Activated CD8-positive, alpha-beta T cell treated with anti-CD3 and anti-CD28 coated beads for 36 hours (primary cell): ENCODE measurements around the gene F8. TPM values are rescaled to one million over a fixed set of nuclear protein-coding genes. Genes with fewer than 3 reads are reported as not detected.

Experiments
- ATAC-seq: fragments of 200-7000 bp; cut with Tn5 transposase; one replicate; pipeline ENCODE4 v1.10.0; 2021; ENCODE audit warnings: mild to moderate bottlenecking, moderate library complexity
- CTCF ChIA-PET: fragments of 350-600 bp; sonication (Branson Sonifier 250); formaldehyde crosslinking; loops from one replicate; lab custom pipeline; 2021; ENCODE audit warnings: antibody characterized with exemption; lab: Charles Lee
- POLR2A ChIA-PET: fragments of 350-600 bp; sonication (Branson Sonifier 250); formaldehyde crosslinking; loops from one replicate; lab custom pipeline; 2021; ENCODE audit warnings: antibody characterized with exemption; lab: Charles Lee
- DNase-seq: peaks from one replicate; pipeline ENCODE4 v3.0.0-alpha.2; 2020
- H3K27ac Mint-ChIP-seq: one replicate; pipeline ENCODE4 v1.8.0; 2021; ENCODE audit warnings: mild to moderate bottlenecking, mixed read lengths
- H3K27me3 Mint-ChIP-seq: one replicate; pipeline ENCODE4 v1.8.0; 2021; ENCODE audit warnings: mixed read lengths
- H3K36me3 Mint-ChIP-seq: one replicate; pipeline ENCODE4 v1.8.0; 2021; ENCODE audit warnings: low read depth, mixed read lengths
- H3K4me1 Mint-ChIP-seq: one replicate; pipeline ENCODE4 v1.8.0; 2021; ENCODE audit warnings: low read depth, mixed read lengths
- H3K4me3 Mint-ChIP-seq: one replicate; pipeline ENCODE4 v1.8.0; 2021; ENCODE audit warnings: mild to moderate bottlenecking, moderate library complexity, mixed read lengths
- H3K9me3 Mint-ChIP-seq: one replicate; pipeline ENCODE4 v1.8.0; 2021; ENCODE audit warnings: mixed read lengths
- intact Hi-C: fragments of 100-400 bp; cut with micrococcal nuclease; formaldehyde crosslinking; loops from one replicate; pipeline ENCODE4 v1.10.0; 2022
- total RNA-seq, 2 experiments: library from RNA; stranded (reverse); gene quantifications; one replicate each; pipeline ENCODE4 v1.2.3, GENCODE V29; 2021
- TF ChIP-seq, protein P1 (sequence below): fragments of 200-600 bp; IDR thresholded peaks from one replicate; pipeline ENCODE4 v1.8.0; 2022; ENCODE audit warnings: antibody characterized with exemption, mild to moderate bottlenecking

The F8 gene
- total RNA-seq, 2 experiments from 2014 or later, result 4.1 to 4.4 TPM

DNA sequence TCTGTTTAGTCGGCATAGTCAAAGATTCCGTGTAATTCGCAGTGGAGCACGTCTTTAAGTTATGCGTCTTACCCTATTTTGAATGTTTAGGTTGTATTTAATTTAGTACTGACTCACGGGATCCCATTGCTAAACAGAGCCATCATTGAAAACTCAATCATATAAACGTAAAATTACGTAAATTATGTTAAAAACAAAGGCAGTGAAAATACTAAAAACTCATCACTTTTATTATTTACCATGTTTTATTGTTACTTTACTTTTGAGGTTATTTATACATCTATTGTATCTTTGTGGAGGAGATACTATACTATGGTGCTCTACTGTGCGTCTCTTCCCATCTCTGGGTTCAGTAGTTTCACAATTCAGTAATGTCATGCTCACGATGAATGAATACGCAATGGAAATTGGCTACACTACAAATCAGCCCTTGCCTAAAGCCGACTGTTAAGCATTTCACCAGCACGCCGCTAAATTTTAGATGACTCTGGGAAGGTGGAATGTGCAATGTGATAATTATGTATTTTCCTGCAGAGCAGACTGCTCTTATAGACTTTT, 5.1 kb upstream of the F8 start:
- intact Hi-C loops, result no loop called here

DNA sequence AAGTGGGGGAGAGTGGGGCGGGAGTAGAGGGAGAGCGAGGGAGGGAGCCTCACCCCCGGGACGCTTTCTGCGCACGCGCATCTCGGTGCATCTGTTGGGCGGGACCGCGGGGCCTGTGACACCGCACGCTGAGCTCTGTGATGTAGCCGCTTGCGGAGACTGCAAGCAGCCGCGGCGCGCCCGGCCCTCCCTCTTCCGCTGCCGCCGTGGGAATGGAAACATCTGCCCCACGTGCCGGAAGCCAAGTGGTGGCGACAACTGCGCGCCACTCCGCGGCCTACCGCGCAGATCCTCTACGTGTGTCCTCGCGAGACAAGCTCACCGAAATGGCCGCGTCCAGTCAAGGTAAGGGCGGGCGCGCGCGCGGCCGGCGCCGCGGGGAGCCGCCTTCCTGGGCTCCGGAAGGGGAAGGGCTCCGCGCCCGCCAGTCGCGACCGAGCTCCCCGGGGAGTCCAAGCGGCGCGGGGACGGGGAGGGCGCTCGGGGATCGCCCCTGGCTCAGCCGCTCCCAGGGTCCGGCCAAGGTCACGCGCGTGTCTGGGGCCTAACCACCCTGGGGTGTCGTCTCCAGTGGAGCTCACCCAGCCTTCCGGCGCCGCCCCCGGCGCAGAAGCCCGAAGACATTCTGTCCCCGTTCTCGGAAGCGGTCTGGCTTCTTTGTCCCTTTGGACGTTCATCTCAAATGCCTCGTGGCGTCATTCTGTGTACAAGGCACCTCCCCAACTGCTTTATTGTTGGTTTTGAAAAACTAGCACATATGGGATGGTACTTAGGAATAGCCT, 4.4 kb upstream of the F8 start, which contains the start of gene FUNDC2:
TSS of gene FUNDC2 (plus strand) at position 118 of the 782 bp plus-strand sequence. CDS start at position 213, 95 bp downstream.
- DNase-seq (peak; percentile 93), ATAC-seq (peak; percentile 87)
- ChIA-PET POLR2A (no interaction called here), CTCF (interaction anchor here (1.4 kb wide), 1 partner anchor 22 kb away, joined by 3 read pairs; no protein-coding TSS in a partner anchor)
- H3K27ac Mint-ChIP-seq, result peak within 1 kb of the TSS; percentile 95
- intact Hi-C loops, result no loop called here
- H3K9me3 Mint-ChIP-seq, result no peaks in the 10 kb centered on the region
- H3K36me3 Mint-ChIP-seq, result no peaks in the 10 kb centered on the region
- peak within 1 kb of the TSS; percentile 85 for H3K4me3 Mint-ChIP-seq
- peaks cover 25% of the 10 kb centered on the region for H3K4me1 Mint-ChIP-seq
- TF ChIP-seq, protein P1, sequence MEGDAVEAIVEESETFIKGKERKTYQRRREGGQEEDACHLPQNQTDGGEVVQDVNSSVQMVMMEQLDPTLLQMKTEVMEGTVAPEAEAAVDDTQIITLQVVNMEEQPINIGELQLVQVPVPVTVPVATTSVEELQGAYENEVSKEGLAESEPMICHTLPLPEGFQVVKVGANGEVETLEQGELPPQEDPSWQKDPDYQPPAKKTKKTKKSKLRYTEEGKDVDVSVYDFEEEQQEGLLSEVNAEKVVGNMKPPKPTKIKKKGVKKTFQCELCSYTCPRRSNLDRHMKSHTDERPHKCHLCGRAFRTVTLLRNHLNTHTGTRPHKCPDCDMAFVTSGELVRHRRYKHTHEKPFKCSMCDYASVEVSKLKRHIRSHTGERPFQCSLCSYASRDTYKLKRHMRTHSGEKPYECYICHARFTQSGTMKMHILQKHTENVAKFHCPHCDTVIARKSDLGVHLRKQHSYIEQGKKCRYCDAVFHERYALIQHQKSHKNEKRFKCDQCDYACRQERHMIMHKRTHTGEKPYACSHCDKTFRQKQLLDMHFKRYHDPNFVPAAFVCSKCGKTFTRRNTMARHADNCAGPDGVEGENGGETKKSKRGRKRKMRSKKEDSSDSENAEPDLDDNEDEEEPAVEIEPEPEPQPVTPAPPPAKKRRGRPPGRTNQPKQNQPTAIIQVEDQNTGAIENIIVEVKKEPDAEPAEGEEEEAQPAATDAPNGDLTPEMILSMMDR, result no peak
- H3K27me3 Mint-ChIP-seq, result no peaks in the 10 kb centered on the region

More for the DNA sequence above, 5.1 kb upstream of the F8 start:
- H3K4me3 Mint-ChIP-seq, result peak overlapping the region; percentile 85
- DNase-seq (peak; percentile 26), ATAC-seq (peak; percentile 34)
- no peaks in the 10 kb centered on the region for H3K27me3 Mint-ChIP-seq
- ChIA-PET CTCF (interaction anchor here (1.1 to 1.4 kb wide), 2 partner anchors 21 to 29 kb away, joined by 3 read pairs; no protein-coding TSS in a partner anchor), POLR2A (interaction anchor here (1.1 kb wide), 1 partner anchor 10 kb away, joined by 3 read pairs; no protein-coding TSS in a partner anchor)
- H3K27ac Mint-ChIP-seq, result peak overlapping the region; percentile 95
- peaks cover 25% of the 10 kb centered on the region for H3K4me1 Mint-ChIP-seq
- TF ChIP-seq, protein P1, result no peak
- H3K9me3 Mint-ChIP-seq, result no peaks in the 10 kb centered on the region
- H3K36me3 Mint-ChIP-seq, result no peaks in the 10 kb centered on the region

DNA sequence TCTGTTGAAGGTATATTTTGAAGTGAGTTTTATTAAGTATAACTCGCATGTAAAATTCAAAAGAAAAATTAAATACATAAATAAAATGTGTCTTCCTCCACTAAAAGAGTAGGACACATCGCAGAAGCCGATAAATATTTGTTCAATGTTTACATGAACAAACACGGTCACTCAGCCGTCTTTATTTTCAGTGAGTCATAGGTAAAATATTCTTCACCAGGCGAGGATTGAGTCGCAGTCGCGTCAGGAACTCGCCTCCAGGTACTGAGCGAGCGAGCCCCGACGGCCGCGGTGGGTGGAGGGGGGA, 3.9 kb upstream of the F8 start:
- H3K36me3 Mint-ChIP-seq, result no peaks in the 10 kb centered on the region

DNA sequence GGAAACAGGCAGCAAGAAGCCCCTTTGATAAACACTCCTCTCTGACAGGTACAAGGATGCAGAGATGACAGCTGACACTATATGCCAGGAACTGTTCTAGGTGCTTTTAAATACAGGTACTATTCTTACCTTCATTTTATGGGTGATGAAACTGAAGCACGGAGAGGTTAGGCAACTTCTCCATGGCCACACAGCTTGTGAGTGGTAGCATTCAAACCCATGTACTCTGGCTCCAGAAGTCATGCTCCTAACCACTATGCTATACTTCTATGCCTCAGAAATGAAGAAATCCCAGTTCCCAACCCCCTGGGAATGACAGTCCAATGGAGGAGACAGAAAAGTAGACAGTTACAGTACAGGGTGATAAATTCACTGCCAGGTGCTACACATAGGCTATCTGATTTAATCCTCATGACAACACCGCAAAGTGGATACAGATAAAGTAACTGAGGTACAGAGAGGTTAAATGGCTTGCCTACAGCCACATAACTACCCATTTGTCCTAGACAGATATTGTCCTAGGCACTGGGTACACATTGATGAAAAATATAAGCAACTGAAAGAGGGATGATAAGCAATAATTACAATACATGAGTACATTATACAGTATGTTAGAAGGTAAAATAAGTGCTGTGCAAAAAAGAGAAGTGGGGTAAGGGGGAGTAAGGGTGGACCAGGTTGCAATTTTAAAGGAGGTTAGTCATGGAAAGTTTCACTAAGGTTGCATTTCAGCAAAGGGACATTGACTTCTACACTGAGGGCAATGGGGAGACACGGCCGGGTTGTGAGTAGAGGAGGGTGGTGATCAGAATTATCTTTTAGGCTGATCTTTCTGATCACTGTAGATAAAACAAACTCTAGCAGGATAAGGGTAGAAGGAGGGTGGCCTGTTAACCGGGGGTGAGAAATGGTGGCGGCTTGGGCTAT, 1.6 kb upstream of the F8 start:
- intact Hi-C loops, result no loop called here

More for the DNA sequence above, 3.9 kb upstream of the F8 start:
- Mint-ChIP-seq H3K4me3 (peak overlapping the region; percentile 85), H3K27ac (peak overlapping the region; percentile 82), H3K4me1 (peaks cover 23% of the 10 kb centered on the region), H3K27me3 (no peaks in the 10 kb centered on the region), H3K9me3 (no peaks in the 10 kb centered on the region)
- POLR2A ChIA-PET, result no interaction called here
- DNase-seq, result no peak
- CTCF ChIA-PET, result no interaction called here
- TF ChIP-seq, protein P1, result no peak
- intact Hi-C loops, result no loop called here
- no peak for ATAC-seq

More for the DNA sequence above, 1.6 kb upstream of the F8 start:
- TF ChIP-seq, protein P1, result no peak
- no peak for DNase-seq
- Mint-ChIP-seq H3K9me3 (no peaks in the 10 kb centered on the region), H3K27ac (no peak overlapping the region), H3K27me3 (no peaks in the 10 kb centered on the region), H3K4me3 (no peak overlapping the region), H3K36me3 (no peaks in the 10 kb centered on the region), H3K4me1 (peaks cover 14% of the 10 kb centered on the region)
- ChIA-PET CTCF (interaction anchor here (1.2 kb wide), 1 partner anchor 107 kb away, joined by 3 read pairs; no protein-coding TSS in a partner anchor), POLR2A (no interaction called here)
- no peak for ATAC-seq
